HepG2 (cell line): Measurements from ENCODE around the gene LRRC70. TPM values are rescaled to one million over a fixed set of nuclear protein-coding genes. Genes with fewer than 3 reads are reported as not detected.

Experiments used
- ATAC-seq: fragments of 200-7000 bp; cut with Tn5 transposase; 3 replicates; pipeline ENCODE4 v1.9.1; 2020; ENCODE audit warnings: mild to moderate bottlenecking, moderate library complexity
- BruUV-seq: library from RNA; stranded (reverse); fragments of 400-500 nt; replicated peaks from 2 replicates; lab custom pipeline; 2021; lab: Mats Ljungman, UMichigan
- CTCF ChIA-PET: fragments of 300-600 bp; formaldehyde crosslinking; extraction: SDS; loops from one replicate; lab custom pipeline; 2021; ENCODE audit warnings: low total read pairs, inconsistent platforms, low intra/inter-chr PET ratio; lab: Yijun Ruan, JAX
- POLR2A ChIA-PET: fragments of 350-600 bp; sonication (Branson Sonifier 250); formaldehyde crosslinking; loops from one replicate; lab custom pipeline; 2020; ENCODE audit warnings: antibody characterized with exemption, inconsistent platforms; lab: Yijun Ruan, JAX
- DNase-seq: peaks from one replicate; pipeline ENCODE4 v3.0.0-alpha.2; 2015; ENCODE audit warnings: low spot score
- FAIRE-seq: peaks from 3 replicates; lab custom pipeline; 2011; peaks lifted over from hg19 to GRCh38; lab: Jason Lieb, UNC
- H2AFZ ChIP-seq: one replicate; pipeline ENCODE4 v1.6.1; 2011; ENCODE audit warnings: low read length, inconsistent platforms
- H3K27ac ChIP-seq: fragments of 300-600 bp; 3 replicates; pipeline ENCODE4 v1.8.0; 2011; ENCODE audit warnings: mixed run types, mild to moderate bottlenecking, mixed read lengths, low read length, inconsistent platforms; ENCODE audit not compliant: insufficient read depth; ENCODE audit errors: extremely low read length
- H3K27me3 ChIP-seq, 2 experiments: fragments of 200-600 bp in 1 of 2; 2 replicates in 1 of 2; 3 replicates in 1 of 2; pipeline versions ENCODE4 v1.6.0 to v1.8.0; 2011; ENCODE audit warnings: low read length in 2 of 2, mild to moderate bottlenecking in 2 of 2, moderate library complexity in 2 of 2, inconsistent platforms in 1 of 2; ENCODE audit not compliant: insufficient read depth in 2 of 2, control insufficient read depth in 1 of 2
- H3K36me3 ChIP-seq, 2 experiments: fragments of 200-600 bp in 1 of 2; replicated peaks in 1 of 2; 2 replicates in 1 of 2; 3 replicates in 1 of 2; pipeline versions ENCODE4 v1.5.1 to v1.8.0; 2011; ENCODE audit warnings: low read length in 2 of 2, inconsistent platforms in 1 of 2; ENCODE audit not compliant: insufficient read depth in 2 of 2, control insufficient read depth in 1 of 2
- H3K4me1 ChIP-seq: 2 replicates; pipeline ENCODE4 v1.5.1; 2012; ENCODE audit warnings: low read length, inconsistent platforms; ENCODE audit not compliant: insufficient read depth
- H3K4me2 ChIP-seq: 2 replicates; pipeline ENCODE4 v1.6.0; 2011; ENCODE audit warnings: low read depth, low read length, inconsistent platforms
- H3K4me3 ChIP-seq, 3 experiments: fragments of 200-600 bp in 1 of 3; sonication (generic), shearing (Covaris generic) in 1 of 3; replicated peaks in 1 of 3; 2 replicates each; pipeline ENCODE4 v1.5.1; 2011 to 2016; ENCODE audit warnings: low read length in 3 of 3, inconsistent platforms in 2 of 3, low read depth in 2 of 3, mild to moderate bottlenecking in 2 of 3, control low read depth in 1 of 3, mixed read lengths in 1 of 3; ENCODE audit not compliant: insufficient read depth in 1 of 3
- H3K79me2 ChIP-seq: one replicate; pipeline ENCODE4 v1.6.1; 2011; ENCODE audit warnings: low read length, inconsistent platforms; ENCODE audit not compliant: insufficient read depth
- H3K9ac ChIP-seq: 2 replicates; pipeline ENCODE4 v1.6.0; 2011; ENCODE audit warnings: mild to moderate bottlenecking, low read depth, low read length, inconsistent platforms; ENCODE audit not compliant: insufficient read depth
- H3K9me3 ChIP-seq: 2 replicates; pipeline ENCODE4 v1.5.1; 2012; ENCODE audit warnings: mild to moderate bottlenecking, low read length
- H4K20me1 ChIP-seq: 2 replicates; pipeline ENCODE4 v1.6.0; 2011; ENCODE audit warnings: inconsistent platforms, mild to moderate bottlenecking, low read length, moderate library complexity; ENCODE audit not compliant: insufficient read depth
- AKAP8 ChIP-seq: sonication (generic); formaldehyde crosslinking; IDR thresholded peaks from 2 replicates; pipeline ENCODE4 v1.5.1; 2020; ENCODE audit warnings: mild to moderate bottlenecking, missing genetic modification reagents
- CENPT ChIP-seq: sonication (generic); formaldehyde crosslinking; IDR thresholded peaks from 2 replicates; pipeline ENCODE4 v1.8.0; 2022; ENCODE audit warnings: low read depth, mild to moderate bottlenecking, moderate library complexity, missing genetic modification reagents
- GATAD2A ChIP-seq: IDR thresholded peaks from 2 replicates; pipeline ENCODE4 v1.6.1; 2016
- MAFF ChIP-seq: IDR thresholded peaks from 2 replicates; pipeline ENCODE4 v1.6.1; 2011; ENCODE audit warnings: low read depth, low read length, improper control_type of control experiment
- MAFK ChIP-seq, 2 experiments: IDR thresholded peaks in 1 of 2; conservative IDR thresholded peaks in 1 of 2; 2 replicates each; pipeline ENCODE4 v1.6.1; 2011; ENCODE audit warnings: improper control_type of control experiment in 2 of 2, low read length in 2 of 2
- POLR2AphosphoS5 ChIP-seq: IDR thresholded peaks from 2 replicates; pipeline ENCODE4 v1.6.1; 2012; ENCODE audit warnings: low read depth, low read length
- SCMH1 ChIP-seq: sonication (generic); formaldehyde crosslinking; IDR thresholded peaks from 2 replicates; pipeline ENCODE4 v1.9.0; 2021; ENCODE audit warnings: missing genetic modification reagents, mild to moderate bottlenecking, borderline replicate concordance
- ZNF24 ChIP-seq: fragments of 450-650 bp; IDR thresholded peaks from 2 replicates; pipeline ENCODE4 v1.6.1; 2017; ENCODE audit warnings: antibody characterized with exemption, mild to moderate bottlenecking
- ZNF33A ChIP-seq: sonication (generic); formaldehyde crosslinking; IDR thresholded peaks from 2 replicates; pipeline ENCODE4 v1.5.1; 2020; ENCODE audit warnings: missing genetic modification reagents, mild to moderate bottlenecking, moderate library complexity, borderline replicate concordance
- ZNF816 ChIP-seq: sonication (generic); formaldehyde crosslinking; IDR thresholded peaks from 2 replicates; pipeline ENCODE4 v1.8.0; 2022; ENCODE audit warnings: missing genetic modification reagents, mild to moderate bottlenecking, borderline replicate concordance
- WGBS: methylation state at CpG from one replicate; pipeline ENCODE4 v1.1.6; 2017; ENCODE audit warnings: low lambda C conversion rate; 5-methylcytosine and 5-hydroxymethylcytosine counted together
- in situ Hi-C: cut with HindIII; loops from 2 replicates; pipeline ENCODE4 v1.10.0; 2017; ENCODE audit warnings: low pct_unique_long_range_greater_than_20kb; ENCODE audit not compliant: extremely low pct_ligation_motif_present
- intact Hi-C: fragments of 100-400 bp; cut with micrococcal nuclease; formaldehyde crosslinking; loops from one replicate; pipeline ENCODE4 v1.10.0; 2022; ENCODE audit not compliant: unreplicated experiment
- polyA plus RNA-seq, 8 experiments: library from polyadenylated mRNA; depleted of rRNA in 3 of 8; stranded (reverse) in 7 of 8; unstranded in 1 of 8; fragments of >200 nt; fragmentation: Illumina TruSeq in 4 of 8; extraction: Trizol in 4 of 8; gene quantifications; 2 replicates each; pipeline versions ENCODE4 v1.2.1 to v1.2.3, GENCODE V29; 2011 to 2016; ENCODE audit warnings: low read depth in 4 of 8, missing spikeins in 1 of 8, mixed read lengths in 1 of 8; ENCODE audit not compliant: insufficient read depth in 1 of 8
- total RNA-seq, 5 experiments: library from RNA; depleted of rRNA; stranded (reverse); fragments of >200 nt; fragmentation: Illumina TruSeq; extraction: Trizol; gene quantifications; 2 replicates each; pipeline ENCODE4 v1.2.3, GENCODE V29; 2016; ENCODE audit warnings: low read depth in 1 of 5
- TF ChIP-seq, protein P1 (sequence below): sonication (generic); formaldehyde crosslinking; IDR thresholded peaks from 2 replicates; pipeline ENCODE4 v1.4.0; 2020; ENCODE audit warnings: missing genetic modification reagents
- TF ChIP-seq, protein P2 (sequence below): sonication (generic); formaldehyde crosslinking; IDR thresholded peaks from 2 replicates; pipeline ENCODE4 v1.4.0; 2020; ENCODE audit warnings: missing genetic modification reagents, borderline replicate concordance

LRRC70 gene
- total and polyA plus RNA-seq, 2 of the 13 experiments (the other 11 are each of a cell fraction or from before 2014, with no cell fraction given), result 0.05 to 0.71 TPM

DNA sequence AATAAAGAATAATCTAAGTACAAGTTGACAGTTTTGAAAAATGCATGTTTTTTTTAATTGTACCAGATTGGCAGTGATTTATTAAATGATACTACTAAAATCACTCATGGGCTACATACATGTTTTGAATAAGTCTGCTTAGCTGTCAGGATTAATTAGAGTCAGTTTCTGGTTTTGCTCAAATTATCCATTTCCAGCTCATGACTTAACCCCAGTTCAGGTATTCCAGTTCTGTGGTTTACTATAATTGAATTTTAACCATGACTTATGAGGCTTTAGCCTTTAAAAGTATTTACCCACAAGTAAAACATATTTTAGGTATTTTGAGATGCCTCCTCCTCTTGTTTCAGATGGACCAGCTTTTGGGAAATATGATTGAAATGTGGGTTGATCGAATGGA lies 17.8 kb upstream of the LRRC70 start:
- Histone ChIP-seq H3K4me1 (no peaks in the 10 kb centered on the region), H3K36me3 (peaks cover 4 to 17% of the 10 kb centered on the region in 2 experiments; a peak in 3 of 5 replicates), H3K4me2 (no peak overlapping the region), H3K79me2 (no peaks in the 10 kb centered on the region), H3K27me3 (no peaks in the 10 kb centered on the region), H3K9ac (no peak overlapping the region), H2AFZ (no peak overlapping the region), H3K9me3 (no peaks in the 10 kb centered on the region), H4K20me1 (no peaks in the 10 kb centered on the region), H3K4me3 (no peak overlapping the region), H3K27ac (no peak overlapping the region)
- DNase-seq (no peak), ATAC-seq (no peak), FAIRE-seq (no peak)
- ChIA-PET POLR2A (no interaction called here), CTCF (no interaction called here)
- TF ChIP-seq GATAD2A, result no peak
- no peak for TF ChIP-seq ZNF33A (CRISPR knock-in tag)
- TF ChIP-seq CENPT, result no peak
- TF ChIP-seq, protein P1, sequence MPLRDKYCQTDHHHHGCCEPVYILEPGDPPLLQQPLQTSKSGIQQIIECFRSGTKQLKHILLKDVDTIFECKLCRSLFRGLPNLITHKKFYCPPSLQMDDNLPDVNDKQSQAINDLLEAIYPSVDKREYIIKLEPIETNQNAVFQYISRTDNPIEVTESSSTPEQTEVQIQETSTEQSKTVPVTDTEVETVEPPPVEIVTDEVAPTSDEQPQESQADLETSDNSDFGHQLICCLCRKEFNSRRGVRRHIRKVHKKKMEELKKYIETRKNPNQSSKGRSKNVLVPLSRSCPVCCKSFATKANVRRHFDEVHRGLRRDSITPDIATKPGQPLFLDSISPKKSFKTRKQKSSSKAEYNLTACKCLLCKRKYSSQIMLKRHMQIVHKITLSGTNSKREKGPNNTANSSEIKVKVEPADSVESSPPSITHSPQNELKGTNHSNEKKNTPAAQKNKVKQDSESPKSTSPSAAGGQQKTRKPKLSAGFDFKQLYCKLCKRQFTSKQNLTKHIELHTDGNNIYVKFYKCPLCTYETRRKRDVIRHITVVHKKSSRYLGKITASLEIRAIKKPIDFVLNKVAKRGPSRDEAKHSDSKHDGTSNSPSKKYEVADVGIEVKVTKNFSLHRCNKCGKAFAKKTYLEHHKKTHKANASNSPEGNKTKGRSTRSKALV (CRISPR knock-in tag), result no peak
- intact Hi-C loops (no loop called here), in situ Hi-C loops (no loop called here)
- BruUV-seq, result no TSS peak
- 100% methylated on average over 1 of the region's 1 CpG for WGBS

DNA sequence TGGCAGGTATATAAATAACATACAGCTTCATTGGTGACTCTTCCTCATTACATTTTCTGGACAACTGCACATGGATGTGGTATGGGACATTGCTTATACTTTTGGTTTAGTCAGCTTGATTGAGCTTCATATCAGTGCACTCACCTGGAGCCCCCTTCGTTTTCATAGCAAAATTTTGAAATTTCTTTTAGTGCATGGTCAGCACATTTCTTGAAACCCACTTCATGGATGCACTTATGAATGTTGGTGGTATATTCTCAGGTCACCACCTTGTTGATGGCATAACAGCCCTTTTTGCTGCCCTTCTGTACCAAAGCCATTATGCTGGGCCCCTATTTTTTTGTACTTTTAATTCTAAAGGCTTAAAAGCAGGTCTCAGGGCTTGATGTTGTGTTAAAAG lies 16.7 kb upstream of the LRRC70 start:
- intact Hi-C loops, result no loop called here
- no peak for DNase-seq
- CTCF ChIA-PET, result no interaction called here
- ATAC-seq, result no peak
- peaks cover 4 to 17% of the 10 kb centered on the region in 2 experiments; a peak in 3 of 5 replicates for H3K36me3 ChIP-seq
- no TSS peak for BruUV-seq
- FAIRE-seq, result no peak
- TF ChIP-seq SCMH1 (CRISPR knock-in tag) (no peak), MAFF (peak; percentile 93), AKAP8 (CRISPR knock-in tag) (no peak), ZNF816 (CRISPR knock-in tag) (no peak), POLR2AphosphoS5 (no peak), ZNF24 (no peak), MAFK (conservative IDR thresholded peaks at IDR 0.05 in 1 of 2, IDR thresholded peaks at IDR 0.05 in 1 of 2; ENCODE audit: low read length in 2 of 2) (peak; percentile 93 to 97)
- TF ChIP-seq, protein P2, sequence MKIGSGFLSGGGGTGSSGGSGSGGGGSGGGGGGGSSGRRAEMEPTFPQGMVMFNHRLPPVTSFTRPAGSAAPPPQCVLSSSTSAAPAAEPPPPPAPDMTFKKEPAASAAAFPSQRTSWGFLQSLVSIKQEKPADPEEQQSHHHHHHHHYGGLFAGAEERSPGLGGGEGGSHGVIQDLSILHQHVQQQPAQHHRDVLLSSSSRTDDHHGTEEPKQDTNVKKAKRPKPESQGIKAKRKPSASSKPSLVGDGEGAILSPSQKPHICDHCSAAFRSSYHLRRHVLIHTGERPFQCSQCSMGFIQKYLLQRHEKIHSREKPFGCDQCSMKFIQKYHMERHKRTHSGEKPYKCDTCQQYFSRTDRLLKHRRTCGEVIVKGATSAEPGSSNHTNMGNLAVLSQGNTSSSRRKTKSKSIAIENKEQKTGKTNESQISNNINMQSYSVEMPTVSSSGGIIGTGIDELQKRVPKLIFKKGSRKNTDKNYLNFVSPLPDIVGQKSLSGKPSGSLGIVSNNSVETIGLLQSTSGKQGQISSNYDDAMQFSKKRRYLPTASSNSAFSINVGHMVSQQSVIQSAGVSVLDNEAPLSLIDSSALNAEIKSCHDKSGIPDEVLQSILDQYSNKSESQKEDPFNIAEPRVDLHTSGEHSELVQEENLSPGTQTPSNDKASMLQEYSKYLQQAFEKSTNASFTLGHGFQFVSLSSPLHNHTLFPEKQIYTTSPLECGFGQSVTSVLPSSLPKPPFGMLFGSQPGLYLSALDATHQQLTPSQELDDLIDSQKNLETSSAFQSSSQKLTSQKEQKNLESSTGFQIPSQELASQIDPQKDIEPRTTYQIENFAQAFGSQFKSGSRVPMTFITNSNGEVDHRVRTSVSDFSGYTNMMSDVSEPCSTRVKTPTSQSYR (CRISPR knock-in tag), result no peak
- TF ChIP-seq, all 625 proteins: peak for 2
- Histone ChIP-seq H3K9me3 (no peaks in the 10 kb centered on the region), H2AFZ (no peak overlapping the region), H3K9ac (no peak overlapping the region), H3K27me3 (no peaks in the 10 kb centered on the region), H3K4me3 (no peak overlapping the region), H3K4me2 (no peak overlapping the region), H4K20me1 (no peaks in the 10 kb centered on the region), H3K4me1 (no peaks in the 10 kb centered on the region), H3K27ac (no peak overlapping the region), H3K79me2 (no peaks in the 10 kb centered on the region)
- 83% methylated on average over 1 of the region's 1 CpG for WGBS
- in situ Hi-C loops, result no loop called here
- POLR2A ChIA-PET, result no interaction called here
